ENCODE data around the gene KDM4B.

DNA sequence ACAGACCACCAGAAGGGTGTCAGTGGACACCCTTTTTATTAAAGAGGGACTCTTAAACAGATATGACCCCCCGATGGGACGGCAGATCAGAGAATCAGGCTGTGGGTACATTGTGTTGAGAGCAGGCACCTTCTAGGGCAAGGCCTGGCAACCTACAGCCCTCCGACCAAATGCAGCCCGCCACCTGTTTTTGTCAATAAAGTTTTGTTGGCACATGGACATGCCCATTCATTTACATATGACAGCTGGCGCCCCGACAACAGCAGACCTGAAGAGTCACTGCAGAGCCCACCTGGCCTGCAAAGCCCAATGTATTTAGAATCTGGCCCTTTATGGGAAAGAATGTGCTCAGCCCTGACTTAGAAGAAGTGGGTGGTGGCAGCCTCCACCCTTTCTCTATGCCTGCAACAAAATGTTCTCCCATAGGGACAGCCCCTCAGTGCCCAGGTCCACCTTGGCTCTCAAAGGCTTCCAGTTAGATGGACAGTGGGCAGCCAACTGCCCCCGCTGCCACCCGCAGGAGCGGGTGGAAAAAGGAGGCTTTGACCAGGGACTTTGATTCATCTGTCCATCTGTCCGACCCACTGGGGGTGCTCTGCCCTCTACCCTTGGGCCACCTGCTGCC, 186.8 kb downstream of the KDM4B start:
- TF ChIP-seq, protein P1, sequence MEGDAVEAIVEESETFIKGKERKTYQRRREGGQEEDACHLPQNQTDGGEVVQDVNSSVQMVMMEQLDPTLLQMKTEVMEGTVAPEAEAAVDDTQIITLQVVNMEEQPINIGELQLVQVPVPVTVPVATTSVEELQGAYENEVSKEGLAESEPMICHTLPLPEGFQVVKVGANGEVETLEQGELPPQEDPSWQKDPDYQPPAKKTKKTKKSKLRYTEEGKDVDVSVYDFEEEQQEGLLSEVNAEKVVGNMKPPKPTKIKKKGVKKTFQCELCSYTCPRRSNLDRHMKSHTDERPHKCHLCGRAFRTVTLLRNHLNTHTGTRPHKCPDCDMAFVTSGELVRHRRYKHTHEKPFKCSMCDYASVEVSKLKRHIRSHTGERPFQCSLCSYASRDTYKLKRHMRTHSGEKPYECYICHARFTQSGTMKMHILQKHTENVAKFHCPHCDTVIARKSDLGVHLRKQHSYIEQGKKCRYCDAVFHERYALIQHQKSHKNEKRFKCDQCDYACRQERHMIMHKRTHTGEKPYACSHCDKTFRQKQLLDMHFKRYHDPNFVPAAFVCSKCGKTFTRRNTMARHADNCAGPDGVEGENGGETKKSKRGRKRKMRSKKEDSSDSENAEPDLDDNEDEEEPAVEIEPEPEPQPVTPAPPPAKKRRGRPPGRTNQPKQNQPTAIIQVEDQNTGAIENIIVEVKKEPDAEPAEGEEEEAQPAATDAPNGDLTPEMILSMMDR (IDR thresholded peaks at IDR 0.05) = no peak
- no peak for TF ChIP-seq POLR2A (IDR thresholded peaks at IDR 0.05; ENCODE audit: low read depth)

Measured in esophagus muscularis mucosa (tissue), 3 donors.